HG03521 (cell line): Measurements from ENCODE around the gene SEMA3B.

Experiments
- ATAC-seq: cut with Tn5 transposase; IDR thresholded peaks from one replicate; pipeline ENCODE4 v1.9.1; 2021; ENCODE audit warnings: mild to moderate bottlenecking, moderate library complexity; ENCODE audit not compliant: unreplicated experiment

SEMA3B gene

DNA sequence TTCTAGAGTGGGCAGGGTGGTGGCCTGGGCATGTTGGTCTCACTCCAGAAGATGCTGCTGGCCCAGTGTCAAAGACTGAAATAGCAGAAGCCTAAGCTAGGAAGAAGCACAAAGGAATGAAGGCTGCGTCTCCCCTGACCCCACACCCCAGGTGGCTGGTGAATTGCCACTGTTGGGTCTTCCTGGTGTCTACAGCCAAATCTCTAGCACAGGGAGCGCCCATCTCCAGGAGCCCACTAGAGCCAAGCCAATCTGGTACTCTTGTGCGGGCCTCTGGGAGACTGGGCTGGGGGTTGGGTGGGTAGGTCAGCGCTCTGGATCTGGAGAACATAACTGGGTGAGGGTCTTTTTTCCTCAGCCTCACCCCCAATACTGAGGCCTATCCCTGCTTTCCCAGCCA, 58.2 kb downstream of the SEMA3B start:
- ATAC-seq = no peak
